ENCODE results near the gene FKBP1A. TPM values are rescaled to one million over a fixed set of nuclear protein-coding genes. Genes with fewer than 3 reads are reported as not detected.

FKBP1A gene
- total RNA-seq, 4 donors from 2014 or later, result 204 to 275 (median 241) TPM

DNA sequence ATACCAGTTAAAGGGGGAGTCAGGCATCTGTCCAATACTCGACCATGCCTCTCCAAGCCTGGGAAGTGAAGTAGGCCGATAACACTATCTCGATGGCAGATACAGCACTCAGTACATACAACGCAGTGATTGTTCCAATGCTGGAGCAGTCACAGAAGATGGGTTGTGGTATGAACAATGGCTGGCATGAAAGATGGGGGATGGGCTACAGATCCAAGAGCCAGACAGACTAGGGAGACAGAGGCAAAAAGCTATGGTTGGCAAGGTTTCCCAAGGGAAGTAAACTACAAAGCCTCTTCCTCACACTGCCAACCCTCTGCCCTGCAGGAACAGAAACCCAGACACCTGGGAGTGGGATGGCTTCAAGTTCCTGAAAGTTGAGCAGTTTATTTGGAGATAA is 19.2 kb downstream of the FKBP1A start:
- TF ChIP-seq, protein P1, sequence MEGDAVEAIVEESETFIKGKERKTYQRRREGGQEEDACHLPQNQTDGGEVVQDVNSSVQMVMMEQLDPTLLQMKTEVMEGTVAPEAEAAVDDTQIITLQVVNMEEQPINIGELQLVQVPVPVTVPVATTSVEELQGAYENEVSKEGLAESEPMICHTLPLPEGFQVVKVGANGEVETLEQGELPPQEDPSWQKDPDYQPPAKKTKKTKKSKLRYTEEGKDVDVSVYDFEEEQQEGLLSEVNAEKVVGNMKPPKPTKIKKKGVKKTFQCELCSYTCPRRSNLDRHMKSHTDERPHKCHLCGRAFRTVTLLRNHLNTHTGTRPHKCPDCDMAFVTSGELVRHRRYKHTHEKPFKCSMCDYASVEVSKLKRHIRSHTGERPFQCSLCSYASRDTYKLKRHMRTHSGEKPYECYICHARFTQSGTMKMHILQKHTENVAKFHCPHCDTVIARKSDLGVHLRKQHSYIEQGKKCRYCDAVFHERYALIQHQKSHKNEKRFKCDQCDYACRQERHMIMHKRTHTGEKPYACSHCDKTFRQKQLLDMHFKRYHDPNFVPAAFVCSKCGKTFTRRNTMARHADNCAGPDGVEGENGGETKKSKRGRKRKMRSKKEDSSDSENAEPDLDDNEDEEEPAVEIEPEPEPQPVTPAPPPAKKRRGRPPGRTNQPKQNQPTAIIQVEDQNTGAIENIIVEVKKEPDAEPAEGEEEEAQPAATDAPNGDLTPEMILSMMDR (IDR thresholded peaks at IDR 0.05), result no peak
- no peak for DNase-seq (ENCODE audit: low spot score)
- ATAC-seq (ENCODE audit: low FRiP score), result no peak

DNA sequence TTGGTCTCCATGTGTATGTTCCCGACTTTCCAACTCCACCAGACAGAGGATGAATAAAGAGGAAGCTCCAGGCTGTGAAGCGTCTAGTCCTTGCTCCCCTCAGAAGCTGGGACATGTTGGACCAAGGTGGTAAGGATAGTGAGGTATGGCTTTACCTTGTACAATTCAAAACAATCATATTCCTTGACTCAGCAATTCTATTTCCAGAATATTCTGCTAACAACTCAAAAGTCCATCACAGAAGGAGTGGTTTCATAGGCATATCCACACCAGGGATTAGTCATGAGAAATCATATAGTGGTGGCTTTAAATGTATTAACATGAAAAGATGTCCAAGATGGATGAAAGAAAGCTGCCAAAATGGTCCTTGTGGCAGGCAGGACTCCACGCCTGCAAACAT is 19.8 kb downstream of the FKBP1A start:
- ATAC-seq (ENCODE audit: low FRiP score) (no peak), DNase-seq (ENCODE audit: low spot score) (no peak)
- TF ChIP-seq, protein P1 (IDR thresholded peaks at IDR 0.05), result no peak

DNA sequence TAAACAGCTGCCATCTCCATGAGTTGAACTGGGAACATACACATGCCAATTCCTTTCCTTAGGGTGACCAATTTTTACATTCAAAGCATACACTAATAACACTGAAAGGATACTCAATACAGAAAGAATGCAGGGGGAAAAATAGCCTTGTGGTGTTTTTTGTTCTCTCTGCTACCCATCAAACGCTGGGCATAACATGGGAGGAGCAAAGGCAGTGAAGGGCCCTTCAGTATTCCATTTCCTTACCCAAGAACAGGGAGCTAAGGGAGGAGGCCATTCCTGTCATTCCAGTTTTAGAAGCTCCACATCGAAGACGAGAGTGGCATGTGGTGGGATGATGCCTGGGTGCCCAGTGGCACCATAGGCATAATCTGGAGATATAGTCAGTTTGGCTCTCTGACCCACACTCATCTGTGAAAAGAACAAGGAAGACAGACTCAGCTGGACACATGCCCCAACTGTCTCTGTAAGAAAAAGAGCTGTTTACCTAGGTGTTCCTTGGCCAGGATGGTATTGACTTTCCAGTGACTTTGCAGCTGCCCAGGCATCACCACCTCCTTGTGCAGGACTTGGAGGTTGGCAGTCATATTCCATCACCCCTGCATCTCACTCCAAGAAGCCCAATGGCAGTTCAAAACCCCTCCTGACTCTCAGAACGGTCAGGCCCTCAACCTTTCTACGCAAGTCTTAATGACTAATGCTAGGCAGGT is 20.9 kb downstream of the FKBP1A start:
- DNase-seq (ENCODE audit: low spot score), result no peak
- TF ChIP-seq, protein P1 (IDR thresholded peaks at IDR 0.05), result no peak
- ATAC-seq (ENCODE audit: low FRiP score), result no peak

DNA sequence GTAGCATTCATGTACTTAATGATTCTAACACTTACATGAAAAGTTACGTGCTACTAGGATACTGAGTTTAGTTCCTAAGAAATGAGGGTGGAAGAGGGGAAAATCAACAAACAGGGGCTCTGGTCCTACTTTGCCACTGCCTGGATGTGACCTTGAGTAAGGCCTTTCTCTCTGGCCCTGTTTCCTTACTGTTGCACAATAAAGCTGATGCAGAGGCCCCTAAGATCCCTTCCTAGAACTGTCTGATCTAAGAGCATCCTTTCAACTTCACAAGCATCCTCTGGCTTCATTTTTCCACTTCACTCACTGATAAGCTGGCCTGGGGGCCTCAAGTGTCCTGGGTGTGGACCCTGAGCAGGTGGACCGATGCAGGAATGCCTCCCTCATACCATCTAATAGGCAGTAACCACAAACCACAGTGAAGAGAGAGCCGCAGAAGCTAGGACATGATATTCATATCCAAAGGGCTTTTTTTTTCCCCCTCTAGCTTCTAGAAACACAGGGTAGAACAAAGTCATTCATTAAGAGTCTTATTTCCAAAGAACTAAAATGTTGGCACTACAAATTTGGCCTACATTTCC is 21.6 kb downstream of the FKBP1A start:
- TF ChIP-seq, protein P1 (IDR thresholded peaks at IDR 0.05), result no peak
- no peak for ATAC-seq (ENCODE audit: low FRiP score)
- no peak for DNase-seq (ENCODE audit: low spot score)

DNA sequence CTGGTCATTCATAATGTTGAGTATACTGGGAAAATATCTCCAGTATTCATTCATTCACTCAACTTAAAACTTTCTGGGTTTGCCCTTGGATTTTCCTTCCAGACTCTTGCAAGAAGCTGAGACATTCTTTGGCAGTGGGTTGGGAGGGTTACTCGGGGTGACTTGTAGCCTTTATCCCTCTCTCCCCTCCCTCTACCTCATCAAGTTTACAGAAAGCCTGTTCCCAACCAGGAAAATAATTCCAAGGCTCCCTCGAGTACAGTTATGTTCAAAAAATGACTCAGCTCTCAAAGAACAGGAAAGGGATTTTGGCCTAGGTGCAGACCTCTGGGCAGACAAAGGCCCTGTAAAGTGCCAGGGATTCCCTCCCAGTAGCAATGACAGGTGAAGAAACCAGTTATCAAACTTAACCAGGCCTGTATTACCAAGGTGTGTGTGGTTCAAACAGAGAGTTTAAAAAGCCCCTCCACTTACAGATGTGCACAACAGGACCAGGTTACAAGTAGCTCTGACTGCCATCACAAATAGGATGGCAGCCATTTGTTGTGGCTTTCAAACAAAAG is 22.2 kb downstream of the FKBP1A start:
- DNase-seq (ENCODE audit: low spot score), result no peak
- ATAC-seq (ENCODE audit: low FRiP score), result peak; percentile 62
- TF ChIP-seq, protein P1 (IDR thresholded peaks at IDR 0.05), result no peak

DNA sequence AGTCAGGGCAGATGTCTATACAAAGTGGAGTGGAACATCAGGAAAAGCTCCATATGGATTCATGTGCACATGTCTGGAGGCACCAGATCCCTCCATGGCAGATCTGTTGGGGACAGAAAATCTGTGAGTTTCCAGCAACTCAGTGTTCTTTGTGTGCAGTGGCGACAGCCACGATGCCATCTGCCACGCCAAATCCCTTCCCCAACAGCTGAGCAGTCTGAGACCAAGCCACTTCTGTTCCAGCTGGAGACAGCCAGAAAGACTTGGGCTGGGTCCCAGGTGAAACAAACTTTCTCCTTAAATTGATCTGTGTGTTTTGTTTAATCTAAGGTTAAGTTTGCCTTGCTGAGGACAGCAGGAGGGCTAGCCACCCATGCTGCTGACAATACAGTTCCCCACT is 22.9 kb downstream of the FKBP1A start:
- TF ChIP-seq, protein P1 (IDR thresholded peaks at IDR 0.05), result no peak
- ATAC-seq (ENCODE audit: low FRiP score) (no peak), DNase-seq (ENCODE audit: low spot score) (no peak)

All from omental fat pad (tissue), 4 donors.